Liver (tissue), 3 donors: ENCODE data around the gene LIG1.
"Not testable (repeated sequence)": the region's sequence is repeated elsewhere in the genome, so short reads cannot be mapped to it uniquely, and the experiment has no call there.

Experiments
- ATF3 ChIP-seq: IDR thresholded peaks from 2 replicates; pipeline ENCODE4 v1.6.1; 2016; ENCODE audit warnings: antibody characterized with exemption
- CTCF ChIP-seq: fragments of 150-350 bp; IDR thresholded peaks from 2 replicates; pipeline ENCODE4 v1.5.1; 2017; ENCODE audit warnings: improper control_type of control experiment, low read depth, low read length; ENCODE audit not compliant: missing input control
- FOXA1 ChIP-seq: IDR thresholded peaks from 2 replicates; pipeline ENCODE4 v1.6.1; 2016; ENCODE audit warnings: antibody characterized with exemption
- GABPA ChIP-seq, 2 donors: IDR thresholded peaks in 1 of 2; conservative IDR thresholded peaks in 1 of 2; 2 replicates each; pipeline ENCODE4 v1.6.1; 2016; ENCODE audit warnings: antibody characterized with exemption in 2 of 2, mild to moderate bottlenecking in 1 of 2, moderate library complexity in 1 of 2
- HNF4G ChIP-seq: IDR thresholded peaks from 2 replicates; pipeline ENCODE4 v1.6.1; 2016; ENCODE audit warnings: antibody characterized with exemption
- JUND ChIP-seq, 2 donors: IDR thresholded peaks; 2 replicates each; pipeline ENCODE4 v1.6.1; 2016; ENCODE audit warnings: antibody characterized with exemption in 2 of 2
- MAX ChIP-seq: IDR thresholded peaks from 2 replicates; pipeline ENCODE4 v1.6.1; 2016; ENCODE audit warnings: antibody characterized with exemption
- REST ChIP-seq: IDR thresholded peaks from 2 replicates; pipeline ENCODE4 v1.6.1; 2016; ENCODE audit warnings: antibody characterized with exemption, mild to moderate bottlenecking
- RXRA ChIP-seq, 2 donors: IDR thresholded peaks; 2 replicates each; pipeline ENCODE4 v1.6.1; 2017 to 2018; ENCODE audit warnings: antibody characterized with exemption in 2 of 2, mild to moderate bottlenecking in 1 of 2
- SP1 ChIP-seq: IDR thresholded peaks from 2 replicates; pipeline ENCODE4 v1.6.1; 2018; ENCODE audit warnings: antibody characterized with exemption, mild to moderate bottlenecking
- YY1 ChIP-seq: IDR thresholded peaks from 2 replicates; pipeline ENCODE4 v1.6.1; 2016; ENCODE audit warnings: antibody characterized with exemption, mild to moderate bottlenecking
- donor health status: healthy.
- donor health status: healthy.

- not testable (repeated sequence) for TF ChIP-seq CTCF; REST; ATF3; MAX; JUND (IDR thresholded peaks at IDR 0.05); GABPA (IDR thresholded peaks at IDR 0.05 in 1 of 2, conservative IDR thresholded peaks at IDR 0.05 in 1 of 2); SP1; HNF4G; FOXA1; RXRA (IDR thresholded peaks at IDR 0.05); YY1
These were observed 78.9 kb downstream of the LIG1 start for GRCh38 chr19:48091111-48091718.
